ENCODE measurements around the gene ST6GALNAC2.
A peak's percentile ranks its signal among the peaks of the same experiment; 100 is the strongest.

The ST6GALNAC2 gene

GRCh38 chr17:76553178-76553908 is 32.3 kb downstream of the ST6GALNAC2 start:
- no peak for DNase-seq

- DNase-seq: no peak
Measured at GRCh38 chr17:76551685-76552084, 34.0 kb downstream of the ST6GALNAC2 start.

GRCh38 chr17:76550712-76551615 is 34.7 kb downstream of the ST6GALNAC2 start:
- DNase-seq: no peak

GRCh38 chr17:76549539-76549938 is 36.1 kb downstream of the ST6GALNAC2 start:
- DNase-seq: no peak

- no peak for DNase-seq
Measured at GRCh38 chr17:76549215-76549518, 36.5 kb downstream of the ST6GALNAC2 start.

- DNase-seq: no peak
Measured at GRCh38 chr17:76548378-76549214, 37.1 kb downstream of the ST6GALNAC2 start.

- DNase-seq: no peak
Measured at GRCh38 chr17:76547642-76548202, 37.9 kb downstream of the ST6GALNAC2 start.

- peak in 1 of 2 experiments; percentile 48 for DNase-seq
Measured at GRCh38 chr17:76547183-76547641, 38.4 kb downstream of the ST6GALNAC2 start.

- no peak for DNase-seq
Measured at GRCh38 chr17:76546556-76547182, 39.0 kb downstream of the ST6GALNAC2 start.

GRCh38 chr17:76545918-76546555 is 39.6 kb downstream of the ST6GALNAC2 start:
- no peak for DNase-seq

- no peak for DNase-seq
Measured at GRCh38 chr17:76544546-76545365, 40.9 kb downstream of the ST6GALNAC2 start.

GRCh38 chr17:76543826-76544545 is 41.7 kb downstream of the ST6GALNAC2 start:
- no peak for DNase-seq

GRCh38 chr17:76543482-76543825 is 42.2 kb downstream of the ST6GALNAC2 start:
- DNase-seq: no peak

- no peak for DNase-seq
Measured at GRCh38 chr17:76542984-76543383, 42.7 kb downstream of the ST6GALNAC2 start.

- DNase-seq: no peak
Measured at GRCh38 chr17:76542566-76542971, 43.1 kb downstream of the ST6GALNAC2 start.

- no peak for DNase-seq
Measured at GRCh38 chr17:76541739-76542454, 43.8 kb downstream of the ST6GALNAC2 start.

- DNase-seq: no peak
Measured at GRCh38 chr17:76540381-76541300, 45.0 kb downstream of the ST6GALNAC2 start.

- DNase-seq: no peak
Measured at GRCh38 chr17:76539631-76540271, 45.9 kb downstream of the ST6GALNAC2 start, which contains the start of gene PRCD. Gene PRCD (plus strand): TSS chr17:76540044. CDS start chr17:76540142, 98 bp downstream.
